ENCODE results near the gene TMEM52.

The TMEM52 gene

DNA sequence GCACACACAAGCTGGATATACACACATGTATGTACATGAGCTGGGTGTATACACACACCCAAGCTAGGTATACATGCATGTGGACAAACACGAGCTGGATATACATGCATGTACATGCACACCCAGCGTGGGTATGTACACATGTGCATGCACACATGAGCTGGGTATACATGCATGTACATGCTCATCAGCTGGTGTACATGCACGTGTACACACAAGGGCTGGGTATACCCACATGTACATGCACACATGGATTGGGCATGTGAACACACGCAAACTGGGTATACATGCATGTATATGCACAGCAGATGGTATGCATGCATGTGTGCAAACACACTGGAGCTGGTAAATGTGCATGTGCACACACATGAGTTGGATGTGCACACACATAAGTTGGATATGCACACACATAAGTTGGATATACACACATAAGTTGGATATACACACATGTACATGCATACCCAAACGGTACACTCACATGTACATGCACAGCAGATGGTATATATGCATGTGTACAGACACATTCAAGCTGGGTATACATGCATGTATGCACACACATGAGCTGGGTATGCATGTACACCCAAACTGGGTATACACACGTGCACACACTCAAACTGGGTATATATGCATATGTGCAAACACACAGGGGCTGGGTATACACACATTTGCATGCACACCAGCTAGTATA lies 20.7 kb downstream of the TMEM52 start:
- Histone ChIP-seq H3K27ac (ENCODE audit: low read depth, low read length) (no peak overlapping the region), H3K9me3 (ENCODE audit: control insufficient read depth, insufficient read depth, low read length) (no peaks in the 10 kb centered on the region), H3K4me3 (ENCODE audit: low read depth, low read length) (no peak overlapping the region), H3K36me3 (ENCODE audit: control insufficient read depth, insufficient read depth, low read length) (no peaks in the 10 kb centered on the region), H3K9ac (ENCODE audit: low read depth, low read length) (no peak overlapping the region), H3K27me3 (ENCODE audit: control insufficient read depth, insufficient read depth, low read length) (no peaks in the 10 kb centered on the region), H3K4me1 (ENCODE audit: control insufficient read depth, insufficient read depth, low read length) (peaks cover 13% of the 10 kb centered on the region; the same call in 1 of the 2 replicates)

DNA sequence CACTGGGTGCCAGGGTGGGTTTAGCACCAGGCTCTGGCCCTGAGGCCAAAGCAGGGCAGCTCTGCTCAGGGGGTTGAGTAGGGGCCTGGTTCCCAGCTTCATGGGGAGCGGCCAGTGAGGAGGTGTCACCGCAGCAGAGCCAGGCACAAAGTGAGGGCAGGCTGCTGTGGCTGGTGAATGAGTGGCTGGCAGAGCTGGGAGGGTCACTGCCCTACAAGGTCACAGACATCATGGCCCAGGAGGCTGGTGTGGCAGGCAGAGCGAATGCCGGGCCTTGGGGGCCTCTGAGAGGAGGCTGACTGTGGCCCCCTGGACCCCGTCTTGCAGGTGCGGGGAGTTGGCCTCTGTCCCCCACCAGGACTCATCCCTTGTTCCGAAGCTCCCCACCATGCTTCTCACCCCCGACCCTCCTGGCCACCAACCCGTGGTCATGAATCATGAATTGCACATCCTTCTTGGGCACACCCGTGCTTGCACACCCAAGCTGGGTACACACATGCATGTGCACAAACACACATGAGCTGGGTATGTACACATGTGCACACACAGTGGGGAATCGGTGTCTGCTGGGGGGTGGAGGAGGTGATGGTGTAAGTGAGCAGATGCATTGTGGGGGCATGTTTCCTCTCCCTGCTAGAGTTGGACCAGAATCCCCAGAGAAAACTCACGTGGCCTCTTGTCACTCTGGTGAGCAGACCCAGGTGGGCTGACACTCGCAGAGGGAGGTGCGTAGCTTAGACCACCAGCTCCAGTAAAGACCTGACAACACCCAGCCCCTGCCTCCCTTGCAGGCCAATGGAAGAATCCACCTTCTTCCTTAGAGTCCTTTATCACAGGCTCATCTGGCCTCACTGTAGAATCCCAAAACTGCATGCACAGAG lies 23.4 kb downstream of the TMEM52 start:
- H3K4me3 ChIP-seq (ENCODE audit: low read depth, low read length) = no peak overlapping the region
- no peaks in the 10 kb centered on the region for H3K27me3 ChIP-seq (ENCODE audit: control insufficient read depth, insufficient read depth, low read length)
- H3K9me3 ChIP-seq (ENCODE audit: control insufficient read depth, insufficient read depth, low read length) = no peaks in the 10 kb centered on the region
- no peaks in the 10 kb centered on the region for H3K36me3 ChIP-seq (ENCODE audit: control insufficient read depth, insufficient read depth, low read length)
- H3K4me1 ChIP-seq (ENCODE audit: control insufficient read depth, insufficient read depth, low read length) = peaks cover 19% of the 10 kb centered on the region; the same call in 1 of the 2 replicates
- H3K27ac ChIP-seq (ENCODE audit: low read depth, low read length) = no peak overlapping the region
- H3K9ac ChIP-seq (ENCODE audit: low read depth, low read length) = no peak overlapping the region

DNA sequence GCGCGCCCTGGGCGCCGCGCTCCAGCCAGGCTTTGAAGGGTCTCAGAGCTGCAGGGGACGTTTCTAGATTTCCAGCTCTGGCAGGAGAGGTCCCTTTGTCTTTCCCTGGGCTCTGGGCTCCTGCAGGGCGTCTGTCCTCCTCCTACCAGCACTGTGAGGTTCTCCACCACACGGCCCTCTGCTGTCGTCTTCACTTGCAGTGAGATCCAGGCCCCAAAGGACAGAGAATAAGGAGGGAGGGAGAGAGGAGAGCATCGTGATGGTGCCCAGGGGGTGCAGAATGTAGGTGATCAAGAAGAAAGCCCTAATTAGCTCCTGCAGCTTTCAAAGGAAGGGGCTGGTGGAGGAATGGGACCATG lies 24.0 kb downstream of the TMEM52 start:
- peaks cover 19% of the 10 kb centered on the region; the same call in 1 of the 2 replicates for H3K4me1 ChIP-seq (ENCODE audit: control insufficient read depth, insufficient read depth, low read length)

DNA sequence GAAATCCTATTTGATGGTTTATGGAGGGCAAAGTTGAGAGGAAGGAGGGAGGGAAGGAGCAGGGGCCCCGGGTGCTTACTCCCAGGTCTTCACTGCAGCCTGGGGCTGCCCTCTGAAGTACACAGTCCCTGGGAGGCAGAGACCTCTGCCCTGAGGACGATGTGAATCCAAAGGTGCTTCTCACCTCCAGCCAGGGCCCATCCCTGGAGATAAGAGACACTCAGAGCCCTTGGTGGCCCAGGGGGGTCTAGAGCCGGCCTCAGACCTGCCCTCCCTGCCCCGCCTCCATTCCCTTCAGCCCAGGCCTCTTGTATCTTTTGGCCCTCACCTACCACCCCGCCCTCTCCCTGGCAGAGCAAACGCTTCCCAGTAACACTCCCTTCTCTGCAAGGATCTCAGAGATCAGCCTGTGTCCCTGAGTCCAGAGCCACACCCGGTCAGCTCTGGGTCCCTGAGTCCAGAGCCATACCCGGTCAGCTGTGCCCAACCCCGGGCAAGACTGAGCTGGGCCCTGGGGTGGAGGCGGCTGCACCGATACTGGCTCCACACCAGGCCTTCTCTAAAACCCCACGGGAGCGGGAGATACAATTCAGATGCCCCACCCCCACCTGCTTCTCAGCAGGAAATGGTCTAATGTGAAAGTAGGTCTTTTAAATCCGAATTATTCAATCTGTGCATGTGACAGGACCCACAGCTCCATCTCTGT lies 24.6 kb downstream of the TMEM52 start:
- peaks cover 19% of the 10 kb centered on the region; the same call in 1 of the 2 replicates for H3K4me1 ChIP-seq (ENCODE audit: control insufficient read depth, insufficient read depth, low read length)
- no peaks in the 10 kb centered on the region for H3K9me3 ChIP-seq (ENCODE audit: control insufficient read depth, insufficient read depth, low read length)
- H3K4me3 ChIP-seq (ENCODE audit: low read depth, low read length) = no peak overlapping the region
- no peak overlapping the region for H3K9ac ChIP-seq (ENCODE audit: low read depth, low read length)
- H3K27ac ChIP-seq (ENCODE audit: low read depth, low read length) = no peak overlapping the region
- no peaks in the 10 kb centered on the region for H3K36me3 ChIP-seq (ENCODE audit: control insufficient read depth, insufficient read depth, low read length)
- H3K27me3 ChIP-seq (ENCODE audit: control insufficient read depth, insufficient read depth, low read length) = no peaks in the 10 kb centered on the region

More for the DNA sequence above, 24.0 kb downstream of the TMEM52 start:
- Histone ChIP-seq H3K27me3 (ENCODE audit: control insufficient read depth, insufficient read depth, low read length) (no peaks in the 10 kb centered on the region), H3K36me3 (ENCODE audit: control insufficient read depth, insufficient read depth, low read length) (no peaks in the 10 kb centered on the region), H3K4me3 (ENCODE audit: low read depth, low read length) (no peak overlapping the region), H3K27ac (ENCODE audit: low read depth, low read length) (no peak overlapping the region), H3K9me3 (ENCODE audit: control insufficient read depth, insufficient read depth, low read length) (no peaks in the 10 kb centered on the region), H3K9ac (ENCODE audit: low read depth, low read length) (no peak overlapping the region)

DNA sequence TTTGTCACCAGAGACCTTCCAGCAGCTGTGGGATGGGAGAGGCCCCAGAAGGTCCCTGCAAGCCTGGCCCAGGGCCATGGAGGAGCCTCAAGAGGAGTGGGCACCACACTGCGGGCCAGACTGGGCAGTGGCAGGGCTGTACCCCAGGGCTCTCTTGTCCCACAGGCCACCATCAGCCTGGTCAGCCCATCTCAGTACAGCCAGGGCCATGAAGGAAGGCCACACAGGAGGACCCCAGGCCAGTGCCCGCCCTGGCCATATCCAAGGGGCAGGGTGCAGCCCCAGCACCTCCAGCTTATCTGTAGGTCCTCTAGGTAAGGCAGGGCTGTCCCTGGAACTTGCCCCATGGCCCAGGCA lies 25.1 kb downstream of the TMEM52 start:
- H3K27ac ChIP-seq (ENCODE audit: low read depth, low read length) = no peak overlapping the region
- H3K4me3 ChIP-seq (ENCODE audit: low read depth, low read length) = no peak overlapping the region
- H3K9ac ChIP-seq (ENCODE audit: low read depth, low read length) = no peak overlapping the region
- H3K4me1 ChIP-seq (ENCODE audit: control insufficient read depth, insufficient read depth, low read length) = peaks cover 22% of the 10 kb centered on the region
- H3K9me3 ChIP-seq (ENCODE audit: control insufficient read depth, insufficient read depth, low read length) = no peaks in the 10 kb centered on the region
- H3K36me3 ChIP-seq (ENCODE audit: control insufficient read depth, insufficient read depth, low read length) = no peaks in the 10 kb centered on the region
- H3K27me3 ChIP-seq (ENCODE audit: control insufficient read depth, insufficient read depth, low read length) = no peaks in the 10 kb centered on the region

DNA sequence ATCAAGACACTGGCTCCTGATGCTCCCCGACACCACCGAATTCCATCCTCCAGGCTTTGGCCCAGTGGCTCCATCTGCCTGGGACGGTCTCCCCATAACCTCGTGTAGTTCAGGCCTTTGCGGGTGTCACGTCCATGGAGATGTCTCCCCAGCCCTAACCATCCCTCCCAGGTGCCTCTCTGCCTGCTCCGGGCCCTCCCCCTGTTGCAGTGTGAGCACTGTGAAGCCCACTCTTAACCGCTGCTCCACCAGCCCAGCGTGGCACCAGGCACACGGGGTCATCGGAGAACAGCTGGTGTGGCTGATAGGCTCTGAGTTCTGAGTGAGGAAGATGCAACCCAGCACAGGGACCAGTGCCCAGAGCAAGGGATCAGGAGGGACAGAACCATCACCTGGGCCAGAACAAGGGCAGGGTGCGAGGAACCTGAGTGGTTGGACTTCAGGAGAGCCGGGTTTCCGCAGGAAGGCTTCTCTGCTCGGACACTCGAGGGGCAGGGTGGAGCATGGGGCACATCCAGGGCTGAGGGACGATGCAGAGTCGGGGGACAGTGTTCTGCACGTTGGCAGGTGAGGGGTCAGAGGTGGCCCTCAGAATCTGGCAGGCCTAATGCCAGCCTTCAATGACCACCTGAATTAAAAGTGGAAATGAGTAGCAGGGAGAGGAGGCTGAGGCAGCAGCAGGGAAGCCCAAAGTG lies 25.6 kb downstream of the TMEM52 start:
- H3K36me3 ChIP-seq (ENCODE audit: control insufficient read depth, insufficient read depth, low read length) = no peaks in the 10 kb centered on the region
- no peaks in the 10 kb centered on the region for H3K9me3 ChIP-seq (ENCODE audit: control insufficient read depth, insufficient read depth, low read length)
- no peak overlapping the region for H3K9ac ChIP-seq (ENCODE audit: low read depth, low read length)
- no peak overlapping the region for H3K4me3 ChIP-seq (ENCODE audit: low read depth, low read length)
- no peak overlapping the region for H3K27ac ChIP-seq (ENCODE audit: low read depth, low read length)
- H3K27me3 ChIP-seq (ENCODE audit: control insufficient read depth, insufficient read depth, low read length) = no peaks in the 10 kb centered on the region
- H3K4me1 ChIP-seq (ENCODE audit: control insufficient read depth, insufficient read depth, low read length) = peaks cover 26% of the 10 kb centered on the region

DNA sequence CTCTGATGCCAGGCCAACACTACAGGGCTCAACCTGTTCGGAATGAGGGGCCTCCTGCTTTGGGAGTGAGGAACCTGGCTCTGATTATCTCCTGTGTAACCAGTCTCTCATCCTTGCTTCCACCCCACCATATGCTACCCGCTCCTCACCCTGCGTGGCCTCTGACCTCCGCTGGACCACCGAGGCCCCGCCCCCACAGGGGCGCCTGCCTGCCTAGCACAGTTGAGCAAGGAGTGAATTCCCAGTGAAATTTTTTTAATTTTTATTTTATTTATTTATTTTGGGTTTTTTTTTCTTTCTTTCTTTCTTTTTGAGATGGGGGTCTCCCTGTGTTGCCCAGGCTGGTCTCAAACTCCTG lies 26.3 kb downstream of the TMEM52 start:
- H3K4me3 ChIP-seq (ENCODE audit: low read depth, low read length) = no peak overlapping the region
- no peak overlapping the region for H3K9ac ChIP-seq (ENCODE audit: low read depth, low read length)
- no peaks in the 10 kb centered on the region for H3K36me3 ChIP-seq (ENCODE audit: control insufficient read depth, insufficient read depth, low read length)
- H3K27me3 ChIP-seq (ENCODE audit: control insufficient read depth, insufficient read depth, low read length) = no peaks in the 10 kb centered on the region
- peaks cover 26% of the 10 kb centered on the region for H3K4me1 ChIP-seq (ENCODE audit: control insufficient read depth, insufficient read depth, low read length)
- H3K27ac ChIP-seq (ENCODE audit: low read depth, low read length) = no peak overlapping the region
- no peaks in the 10 kb centered on the region for H3K9me3 ChIP-seq (ENCODE audit: control insufficient read depth, insufficient read depth, low read length)

DNA sequence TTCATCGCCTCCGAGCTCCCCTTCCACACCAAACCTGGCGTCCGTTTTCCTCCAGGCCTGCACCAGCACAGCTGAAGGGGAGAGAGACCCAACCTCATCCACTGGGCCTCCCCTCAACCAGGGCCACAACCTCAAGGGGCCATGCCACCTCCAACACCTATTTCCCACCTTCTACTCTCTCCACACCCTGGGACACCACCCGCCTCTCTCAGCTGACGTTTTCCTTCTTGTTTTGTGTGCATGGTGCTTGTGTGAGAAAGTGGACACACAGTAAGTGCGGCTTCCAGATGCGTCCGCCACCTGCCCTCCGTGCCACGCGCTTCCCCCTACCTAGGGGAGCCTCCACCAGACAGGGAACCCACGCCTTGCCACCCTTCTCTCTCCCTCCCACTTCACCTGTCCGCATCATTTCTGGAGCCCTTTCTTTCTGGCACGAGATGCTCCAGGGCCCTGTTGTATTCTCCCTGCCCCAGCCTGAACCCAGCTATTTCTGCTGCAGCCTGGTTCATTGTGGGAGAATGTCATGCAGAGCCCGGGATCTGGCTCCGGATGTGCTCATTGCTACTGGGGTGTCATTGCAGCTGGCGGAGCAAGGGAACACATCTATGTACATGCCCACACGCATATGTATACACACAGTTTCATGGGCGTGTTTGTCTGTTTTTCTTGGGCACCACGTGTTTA lies 26.9 kb downstream of the TMEM52 start:
- H3K9ac ChIP-seq (ENCODE audit: low read depth, low read length) = no peak overlapping the region
- no peak overlapping the region for H3K27ac ChIP-seq (ENCODE audit: low read depth, low read length)
- no peaks in the 10 kb centered on the region for H3K9me3 ChIP-seq (ENCODE audit: control insufficient read depth, insufficient read depth, low read length)
- H3K4me1 ChIP-seq (ENCODE audit: control insufficient read depth, insufficient read depth, low read length) = peaks cover 26% of the 10 kb centered on the region
- peak overlapping the region; percentile 61; the same call in 1 of the 2 replicates for H3K4me3 ChIP-seq (ENCODE audit: low read depth, low read length)
- H3K27me3 ChIP-seq (ENCODE audit: control insufficient read depth, insufficient read depth, low read length) = no peaks in the 10 kb centered on the region
- H3K36me3 ChIP-seq (ENCODE audit: control insufficient read depth, insufficient read depth, low read length) = no peaks in the 10 kb centered on the region

DNA sequence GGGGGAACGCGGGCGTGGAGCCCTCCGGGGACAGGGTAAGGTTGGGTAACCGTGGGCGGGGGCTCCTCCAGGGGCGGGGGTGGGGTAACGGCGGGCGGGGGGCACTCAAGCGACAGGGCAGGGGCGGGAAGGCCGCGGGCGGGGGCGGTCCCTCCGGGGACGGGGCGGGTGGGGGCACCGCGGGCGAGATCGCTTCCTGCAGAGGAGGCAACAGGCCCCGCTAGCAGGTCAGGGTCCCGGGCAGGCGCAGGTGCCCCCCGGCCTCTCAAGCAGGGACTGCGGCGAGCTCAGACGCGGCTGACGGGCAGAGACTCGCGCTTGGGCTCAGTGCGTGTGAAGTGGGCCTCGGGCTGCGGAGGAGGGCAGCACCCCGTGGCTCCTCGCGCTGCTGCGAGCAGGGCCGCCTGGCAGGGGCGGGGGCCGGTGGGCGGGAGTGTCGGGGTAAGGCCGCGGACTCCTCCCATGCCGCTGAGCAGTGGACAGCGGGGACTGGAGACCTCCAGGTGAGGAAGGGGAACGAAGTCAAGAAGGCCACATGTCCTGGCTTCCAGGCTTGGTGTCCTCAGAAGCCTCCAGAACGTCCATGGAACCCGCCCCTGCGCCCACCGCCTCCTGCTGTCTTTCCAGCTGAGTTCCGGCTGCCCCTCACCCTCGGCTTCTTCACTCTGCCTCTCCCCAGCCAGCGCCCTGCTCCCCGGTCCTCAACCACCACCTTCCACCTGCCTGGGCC lies 27.6 kb downstream of the TMEM52 start:
- no peaks in the 10 kb centered on the region for H3K9me3 ChIP-seq (ENCODE audit: control insufficient read depth, insufficient read depth, low read length)
- peak overlapping the region; percentile 91 for H3K4me3 ChIP-seq (ENCODE audit: low read depth, low read length)
- H3K27me3 ChIP-seq (ENCODE audit: control insufficient read depth, insufficient read depth, low read length) = no peaks in the 10 kb centered on the region
- no peak overlapping the region for H3K9ac ChIP-seq (ENCODE audit: low read depth, low read length)
- H3K27ac ChIP-seq (ENCODE audit: low read depth, low read length) = peak overlapping the region; percentile 88
- peaks cover 26% of the 10 kb centered on the region for H3K4me1 ChIP-seq (ENCODE audit: control insufficient read depth, insufficient read depth, low read length)
- H3K36me3 ChIP-seq (ENCODE audit: control insufficient read depth, insufficient read depth, low read length) = no peaks in the 10 kb centered on the region
